Progenitor cell of endocrine pancreas (in vitro differentiated cells): ENCODE measurements around the gene HNRNPAB. TPM values are rescaled to one million over a fixed set of nuclear protein-coding genes. Genes with fewer than 3 reads are reported as not detected.

Source experiments
- DNase-seq: peaks from one replicate; pipeline ENCODE4 v3.0.0; 2021; ENCODE audit warnings: low spot score; ENCODE audit not compliant: unreplicated experiment
- H3K27ac Mint-ChIP-seq: 2 replicates; pipeline ENCODE4 v1.8.0; 2021; ENCODE audit warnings: mild to moderate bottlenecking, moderate library complexity, mixed read lengths
- H3K27me3 Mint-ChIP-seq: 2 replicates; pipeline ENCODE4 v1.8.0; 2021; ENCODE audit warnings: mixed read lengths
- H3K36me3 Mint-ChIP-seq: 2 replicates; pipeline ENCODE4 v1.8.0; 2022; ENCODE audit warnings: mixed read lengths; ENCODE audit not compliant: insufficient read depth
- H3K4me1 Mint-ChIP-seq: 2 replicates; pipeline ENCODE4 v1.8.0; 2021; ENCODE audit warnings: low read depth, mixed read lengths
- H3K4me3 Mint-ChIP-seq: 2 replicates; pipeline ENCODE4 v1.8.0; 2021; ENCODE audit warnings: low read depth, mild to moderate bottlenecking, moderate library complexity, mixed read lengths
- H3K9me3 Mint-ChIP-seq: 2 replicates; pipeline ENCODE4 v1.8.0; 2021; ENCODE audit warnings: low read depth, mixed read lengths
- total RNA-seq: library from RNA; stranded (reverse); gene quantifications from 2 replicates; pipeline ENCODE4 v1.2.1, GENCODE V29; 2021
- TF ChIP-seq, protein P1 (sequence below): fragments of 200-600 bp; sonication (generic); IDR thresholded peaks from one replicate; pipeline ENCODE4 v1.5.0; 2021; ENCODE audit warnings: antibody characterized with exemption, mild to moderate bottlenecking; ENCODE audit not compliant: unreplicated experiment

Gene HNRNPAB
- total RNA-seq, 1 donor from 2014 or later: 214 TPM

GRCh38 chr5:178230879-178231538 is 26.7 kb downstream of the HNRNPAB start:
- no peaks in the 10 kb centered on the region for H3K27me3 Mint-ChIP-seq
- peak overlapping the region; percentile 35 for H3K27ac Mint-ChIP-seq
- DNase-seq: no peak
- peaks cover 30% of the 10 kb centered on the region for H3K36me3 Mint-ChIP-seq
- peak overlapping the region; percentile 80 for H3K4me3 Mint-ChIP-seq
- peaks cover 13% of the 10 kb centered on the region for H3K4me1 Mint-ChIP-seq
- no peaks in the 10 kb centered on the region for H3K9me3 Mint-ChIP-seq
- TF ChIP-seq, protein P1, sequence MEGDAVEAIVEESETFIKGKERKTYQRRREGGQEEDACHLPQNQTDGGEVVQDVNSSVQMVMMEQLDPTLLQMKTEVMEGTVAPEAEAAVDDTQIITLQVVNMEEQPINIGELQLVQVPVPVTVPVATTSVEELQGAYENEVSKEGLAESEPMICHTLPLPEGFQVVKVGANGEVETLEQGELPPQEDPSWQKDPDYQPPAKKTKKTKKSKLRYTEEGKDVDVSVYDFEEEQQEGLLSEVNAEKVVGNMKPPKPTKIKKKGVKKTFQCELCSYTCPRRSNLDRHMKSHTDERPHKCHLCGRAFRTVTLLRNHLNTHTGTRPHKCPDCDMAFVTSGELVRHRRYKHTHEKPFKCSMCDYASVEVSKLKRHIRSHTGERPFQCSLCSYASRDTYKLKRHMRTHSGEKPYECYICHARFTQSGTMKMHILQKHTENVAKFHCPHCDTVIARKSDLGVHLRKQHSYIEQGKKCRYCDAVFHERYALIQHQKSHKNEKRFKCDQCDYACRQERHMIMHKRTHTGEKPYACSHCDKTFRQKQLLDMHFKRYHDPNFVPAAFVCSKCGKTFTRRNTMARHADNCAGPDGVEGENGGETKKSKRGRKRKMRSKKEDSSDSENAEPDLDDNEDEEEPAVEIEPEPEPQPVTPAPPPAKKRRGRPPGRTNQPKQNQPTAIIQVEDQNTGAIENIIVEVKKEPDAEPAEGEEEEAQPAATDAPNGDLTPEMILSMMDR: no peak

GRCh38 chr5:178231539-178232123 is 27.3 kb downstream of the HNRNPAB start:
- H3K27me3 Mint-ChIP-seq: no peaks in the 10 kb centered on the region
- peaks cover 27% of the 10 kb centered on the region for H3K36me3 Mint-ChIP-seq
- H3K9me3 Mint-ChIP-seq: no peaks in the 10 kb centered on the region
- peaks cover 13% of the 10 kb centered on the region for H3K4me1 Mint-ChIP-seq
- no peak for DNase-seq
- H3K27ac Mint-ChIP-seq: peak overlapping the region; percentile 56
- H3K4me3 Mint-ChIP-seq: peak overlapping the region; percentile 80
- TF ChIP-seq, protein P1: no peak

DNA sequence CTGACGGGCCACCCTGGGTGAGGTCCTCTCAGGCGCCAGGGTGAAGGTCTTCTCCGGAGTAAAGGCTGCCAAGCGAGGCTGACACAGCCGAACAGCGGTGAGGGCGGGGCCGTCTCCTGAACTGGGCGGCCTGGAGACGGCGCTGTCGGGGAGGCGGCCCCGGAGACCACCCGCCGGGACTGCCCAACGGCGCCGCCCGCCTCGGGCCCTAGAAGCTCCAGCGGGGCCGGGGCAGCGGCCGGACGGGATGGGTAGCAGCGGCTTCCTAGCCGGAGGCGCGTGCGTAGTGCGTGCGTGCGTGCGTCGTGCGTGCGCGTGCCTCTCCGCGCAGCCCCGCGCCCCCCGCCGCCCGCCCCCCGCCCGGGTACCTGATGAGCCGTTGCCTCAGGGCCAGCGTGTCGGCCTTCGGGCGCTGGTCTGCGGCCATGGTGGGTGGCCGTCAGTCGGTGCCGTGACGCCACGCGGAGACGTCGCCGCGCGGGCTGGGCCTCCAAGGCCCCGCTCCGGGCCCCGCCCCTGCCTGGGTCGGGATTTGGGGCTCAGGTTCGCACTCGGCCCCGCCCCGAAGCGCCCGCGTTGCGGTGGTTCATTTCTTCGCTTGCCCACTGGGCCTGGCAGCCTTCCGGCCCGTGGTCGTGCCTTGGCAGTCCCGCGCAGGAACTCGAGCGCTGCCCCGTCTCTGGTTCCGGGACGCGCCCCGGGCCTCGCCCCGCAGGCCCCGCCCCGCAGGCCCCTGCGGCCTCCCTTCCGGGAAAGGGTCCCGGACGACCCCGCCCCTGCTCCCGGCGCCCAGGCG is 28.0 kb downstream of the HNRNPAB start, which contains the start of gene PHYKPL:
Gene PHYKPL, minus strand, starts transcription at position 679 of the 796 bp plus-strand sequence. Its CDS starts 252 bp downstream, at position 427.
- peak within 1 kb of the TSS; percentile 80 for H3K4me3 Mint-ChIP-seq
- H3K27ac Mint-ChIP-seq: peak within 1 kb of the TSS; percentile 84
- DNase-seq: peak; percentile 60
- no peaks in the 10 kb centered on the region for H3K27me3 Mint-ChIP-seq
- H3K36me3 Mint-ChIP-seq: peaks cover 20% of the 10 kb centered on the region
- H3K9me3 Mint-ChIP-seq: no peaks in the 10 kb centered on the region
- TF ChIP-seq, protein P1: no peak
- H3K4me1 Mint-ChIP-seq: peaks cover 13% of the 10 kb centered on the region

DNA sequence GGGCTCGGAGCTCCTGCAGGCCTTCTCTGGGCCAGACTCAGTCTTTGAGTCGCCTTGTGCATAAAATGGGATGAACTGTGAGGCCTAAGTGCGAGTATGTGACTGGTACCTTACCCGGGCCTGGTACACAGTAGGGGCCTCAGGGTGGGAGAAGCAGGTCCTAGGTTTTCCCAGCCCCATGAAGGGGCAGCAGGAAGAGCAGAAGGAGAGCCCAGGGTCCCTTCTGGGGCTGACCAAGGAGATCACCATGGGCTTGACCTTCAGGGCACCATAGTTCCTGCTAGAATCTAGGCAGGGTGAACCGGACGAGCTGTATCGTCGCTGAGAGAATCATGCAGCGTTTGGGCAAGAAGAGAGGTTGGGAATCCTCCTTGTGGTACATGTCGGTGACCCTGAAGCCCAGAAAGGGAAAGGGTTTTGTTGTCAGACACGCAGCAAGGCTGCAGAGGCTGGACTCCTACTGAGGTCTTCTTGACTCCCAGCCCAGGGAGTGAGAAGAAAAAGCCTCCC is 28.6 kb downstream of the HNRNPAB start:
- TF ChIP-seq, protein P1: no peak
- Mint-ChIP-seq H3K4me3 (peak overlapping the region; percentile 69), H3K4me1 (peaks cover 13% of the 10 kb centered on the region), H3K27ac (peak overlapping the region; percentile 84), H3K27me3 (no peaks in the 10 kb centered on the region), H3K9me3 (no peaks in the 10 kb centered on the region), H3K36me3 (peaks cover 14% of the 10 kb centered on the region)
- DNase-seq: no peak
